Kidney (tissue), 14 donors: Measurements from ENCODE around the gene COA1. TPM values are rescaled to one million over a fixed set of nuclear protein-coding genes. Genes with fewer than 3 reads are reported as not detected.

Source experiments
- DNase-seq, 5 donors: peaks; one replicate each; pipeline ENCODE4 v3.0.0-alpha.2; 2013 to 2020
- FAIRE-seq: peaks from 2 replicates; lab custom pipeline; 2012; peaks lifted over from hg19 to GRCh38; lab: Jason Lieb, UNC
- H3K27ac ChIP-seq, 2 donors: one replicate each; pipeline ENCODE4 v1.7.0; 2013; ENCODE audit warnings: low read depth in 2 of 2, low read length in 2 of 2, inconsistent platforms in 1 of 2
- H3K27me3 ChIP-seq: one replicate; pipeline ENCODE4 v1.7.1; 2013; ENCODE audit warnings: low read length, inconsistent platforms; ENCODE audit not compliant: control insufficient read depth, insufficient read depth
- H3K36me3 ChIP-seq, 3 donors: one replicate each; pipeline versions ENCODE4 v1.7.0 to v1.7.1; 2013; ENCODE audit warnings: low read length in 3 of 3, control low read depth in 1 of 3, inconsistent platforms in 1 of 3; ENCODE audit not compliant: insufficient read depth in 3 of 3, control insufficient read depth in 2 of 3
- H3K4me1 ChIP-seq, 3 donors: one replicate each; pipeline versions ENCODE4 v1.7.0 to v1.7.1; 2013; ENCODE audit warnings: low read length in 3 of 3, inconsistent platforms in 1 of 3, low read depth in 1 of 3; ENCODE audit not compliant: control insufficient read depth in 2 of 3, insufficient read depth in 2 of 3
- H3K4me3 ChIP-seq, 3 donors: one replicate each; pipeline versions ENCODE4 v1.7.0 to v1.8.1; 2013; ENCODE audit warnings: low read length in 3 of 3, control low read depth in 1 of 3, inconsistent platforms in 1 of 3
- H3K9ac ChIP-seq, 3 donors: one replicate each; pipeline versions ENCODE4 v1.7.0 to v1.7.1; 2013; ENCODE audit warnings: low read length in 3 of 3, control low read depth in 1 of 3, inconsistent platforms in 1 of 3
- H3K9me3 ChIP-seq, 3 donors: one replicate each; pipeline versions ENCODE4 v1.7.0 to v1.7.1; 2013; ENCODE audit warnings: low read length in 3 of 3, control low read depth in 1 of 3, inconsistent platforms in 1 of 3; ENCODE audit not compliant: control insufficient read depth in 2 of 3, insufficient read depth in 1 of 3
- intact Hi-C: fragments of 100-400 bp; cut with DNase I; formaldehyde crosslinking; loops from one replicate; pipeline ENCODE4 v1.11.1; 2022
- polyA plus RNA-seq: library from polyadenylated mRNA; stranded (reverse); fragments of 350-450 nt; fragmentation: Illumina TruSeq; extraction: RNeasy Lipid Tissue Mini Kit (QIAGEN cat#74804); gene quantifications from one replicate; pipeline ENCODE4 v1.2.3, GENCODE V29; 2014; ENCODE audit warnings: low read depth, low replicate concordance; ENCODE audit not compliant: insufficient read depth
- total RNA-seq: library from RNA; stranded (reverse); fragmentation: NEBNext Ultra II Directional; extraction: Animal tissue kit (Norgen Biotek cat#: 25700); gene quantifications from one replicate; pipeline ENCODE4 v1.2.1, GENCODE V29; 2021
- TF ChIP-seq, protein P1 (sequence below): IDR thresholded peaks from 3 replicates; pipeline ENCODE4 v1.5.1; 2012; ENCODE audit warnings: mild to moderate bottlenecking, moderate library complexity, borderline replicate concordance; ENCODE audit not compliant: insufficient read depth; ENCODE audit errors: extremely low read depth
- donor health status: control.
- donor health status: control.
- donor health status: control.
- donor health status: control.
- donor health status: control.
- donor health status: DM: yes; HTN: yes; CAD: no.
- donor health status: Normal renal cell carcinoma (clear cell type).

Gene COA1
- total and polyA plus RNA-seq, 2 donors from 2014 or later = 49.6 to 58.9 TPM

DNA sequence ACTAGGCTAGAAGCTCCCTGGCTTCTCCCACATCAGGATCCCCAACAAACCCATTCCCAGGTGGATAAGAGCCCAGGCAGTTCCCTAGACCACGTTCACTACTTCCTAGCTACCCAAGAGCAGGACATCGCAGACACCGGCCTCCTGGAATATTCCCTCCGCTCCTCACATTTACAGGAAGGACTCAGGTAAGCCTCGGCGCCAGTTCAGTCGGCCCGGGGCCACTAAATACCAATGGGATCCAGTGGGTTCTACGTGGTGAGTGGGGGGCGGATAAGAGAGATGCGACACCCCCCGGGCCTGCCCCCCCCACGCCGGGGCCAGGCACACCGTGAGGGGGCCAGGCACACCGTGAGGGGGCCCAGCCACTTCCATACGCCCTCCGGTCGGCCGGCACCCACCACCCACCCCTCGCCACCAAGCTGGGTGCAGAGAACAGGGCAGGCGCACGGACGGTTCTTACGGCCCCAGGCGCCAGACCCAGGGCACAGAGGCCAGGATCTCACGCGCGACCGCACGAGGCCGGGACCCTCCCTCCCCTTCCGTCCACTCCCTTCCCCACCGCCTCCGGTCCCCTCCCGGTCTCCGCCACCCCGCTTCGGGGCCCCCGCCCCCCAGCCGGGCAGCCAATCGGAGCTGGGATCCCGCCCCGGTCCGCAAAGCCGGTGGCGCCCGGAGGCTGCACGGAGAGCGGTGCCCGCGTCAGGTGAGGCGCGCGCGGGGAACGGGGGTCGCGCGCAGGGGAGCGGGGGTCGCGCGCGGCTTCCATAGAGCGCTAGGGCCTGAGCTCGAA lies 28.9 kb upstream of the COA1 start, which contains the start of gene BLVRA:
Gene BLVRA (plus strand): TSS at position 652 of the 793 bp plus-strand sequence. CDS start 12,479 bp downstream, outside the sequence.
- Histone ChIP-seq H3K4me1 (peaks cover 0 to 7% (median 5%) of the 10 kb centered on the region in 3 donors), H3K36me3 (no peaks in the 10 kb centered on the region), H3K27ac (peak within 1 kb of the TSS; percentile 49 to 69), H3K27me3 (no peaks in the 10 kb centered on the region), H3K9me3 (no peaks in the 10 kb centered on the region), H3K4me3 (peak within 1 kb of the TSS; percentile 56 to 86 (median 77)), H3K9ac (peak within 1 kb of the TSS; percentile 43 to 78 (median 77))
- intact Hi-C loops = no loop called here
- FAIRE-seq = no peak
- DNase-seq = peak; percentile 75 to 92 (median 81)
- TF ChIP-seq, protein P1, sequence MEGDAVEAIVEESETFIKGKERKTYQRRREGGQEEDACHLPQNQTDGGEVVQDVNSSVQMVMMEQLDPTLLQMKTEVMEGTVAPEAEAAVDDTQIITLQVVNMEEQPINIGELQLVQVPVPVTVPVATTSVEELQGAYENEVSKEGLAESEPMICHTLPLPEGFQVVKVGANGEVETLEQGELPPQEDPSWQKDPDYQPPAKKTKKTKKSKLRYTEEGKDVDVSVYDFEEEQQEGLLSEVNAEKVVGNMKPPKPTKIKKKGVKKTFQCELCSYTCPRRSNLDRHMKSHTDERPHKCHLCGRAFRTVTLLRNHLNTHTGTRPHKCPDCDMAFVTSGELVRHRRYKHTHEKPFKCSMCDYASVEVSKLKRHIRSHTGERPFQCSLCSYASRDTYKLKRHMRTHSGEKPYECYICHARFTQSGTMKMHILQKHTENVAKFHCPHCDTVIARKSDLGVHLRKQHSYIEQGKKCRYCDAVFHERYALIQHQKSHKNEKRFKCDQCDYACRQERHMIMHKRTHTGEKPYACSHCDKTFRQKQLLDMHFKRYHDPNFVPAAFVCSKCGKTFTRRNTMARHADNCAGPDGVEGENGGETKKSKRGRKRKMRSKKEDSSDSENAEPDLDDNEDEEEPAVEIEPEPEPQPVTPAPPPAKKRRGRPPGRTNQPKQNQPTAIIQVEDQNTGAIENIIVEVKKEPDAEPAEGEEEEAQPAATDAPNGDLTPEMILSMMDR = no peak

DNA sequence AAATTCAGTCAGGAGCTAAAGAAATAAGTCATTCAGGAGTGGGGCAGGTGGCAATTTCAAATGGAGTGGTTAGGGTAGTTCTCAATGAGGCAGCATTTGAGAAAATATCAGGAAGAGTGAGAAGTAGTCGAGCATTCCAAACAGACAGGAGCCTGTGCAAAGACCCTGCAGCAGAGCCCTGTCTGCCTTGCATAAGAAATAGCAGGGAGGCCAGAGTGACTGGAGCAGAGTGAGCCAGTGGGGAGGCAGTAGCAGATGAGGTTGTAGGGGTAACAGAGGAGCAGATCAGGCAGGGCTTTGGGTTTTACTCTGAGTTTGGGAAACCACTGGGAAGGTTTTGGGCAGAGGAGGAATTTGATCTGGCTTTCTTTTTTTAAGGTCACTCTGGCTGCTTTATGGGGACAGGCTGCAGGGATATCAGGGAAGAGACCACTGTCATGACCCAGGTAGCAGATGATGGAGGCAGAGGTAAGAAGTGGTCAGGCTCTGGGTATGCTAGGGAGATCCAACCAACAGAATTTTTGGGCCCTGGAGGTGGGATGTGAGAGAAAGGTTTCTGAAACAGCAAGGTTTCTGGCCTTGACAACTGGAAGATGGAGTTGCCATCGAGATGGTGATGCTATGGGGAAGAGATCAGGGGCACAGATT lies 27.9 kb upstream of the COA1 start:
- FAIRE-seq (no peak), DNase-seq (no peak)
- H3K4me3 ChIP-seq = no peak overlapping the region
- TF ChIP-seq, protein P1 = no peak
- peaks cover 0 to 7% (median 5%) of the 10 kb centered on the region in 3 donors for H3K4me1 ChIP-seq
- H3K27me3 ChIP-seq = no peaks in the 10 kb centered on the region
- intact Hi-C loops = no loop called here
- no peaks in the 10 kb centered on the region for H3K36me3 ChIP-seq
- no peak overlapping the region for H3K27ac ChIP-seq
- no peaks in the 10 kb centered on the region for H3K9me3 ChIP-seq
- no peak overlapping the region for H3K9ac ChIP-seq

DNA sequence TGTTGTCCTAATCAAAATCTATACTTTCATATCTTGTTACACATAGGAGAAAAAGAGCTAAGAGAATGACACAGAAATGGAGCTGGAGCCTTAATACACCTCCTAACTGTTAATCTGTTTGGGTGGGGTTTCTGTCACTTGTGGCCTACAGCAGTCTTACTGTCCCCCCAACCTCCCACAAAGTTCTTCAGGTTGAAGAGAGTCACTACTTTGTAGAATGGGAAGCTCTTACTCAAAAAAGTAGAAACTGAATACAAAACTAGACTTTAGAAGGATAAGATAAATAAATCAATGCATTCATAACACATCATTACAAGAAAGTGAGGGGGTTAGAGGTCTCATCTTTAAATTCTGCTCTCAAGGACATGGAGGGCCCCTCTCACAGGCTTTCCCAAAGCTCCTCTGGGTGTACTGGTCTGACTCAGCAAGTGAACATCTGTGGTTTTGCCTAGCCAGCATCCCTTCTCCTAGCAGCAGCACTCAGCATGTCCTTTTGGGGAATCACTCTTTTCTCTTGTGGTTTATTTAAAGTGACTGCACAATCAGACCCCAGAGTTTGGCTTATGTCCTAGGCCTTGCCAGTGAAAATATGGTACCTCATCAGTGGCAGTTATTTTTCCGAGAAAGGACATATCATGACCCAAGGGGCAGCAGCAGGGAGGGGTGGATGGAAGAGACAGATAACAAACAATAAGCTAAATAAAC lies 27.2 kb upstream of the COA1 start:
- TF ChIP-seq, protein P1 = no peak
- no peak for FAIRE-seq
- intact Hi-C loops = no loop called here
- Histone ChIP-seq H3K4me3 (no peak overlapping the region), H3K9ac (no peak overlapping the region), H3K27me3 (no peaks in the 10 kb centered on the region), H3K36me3 (no peaks in the 10 kb centered on the region), H3K9me3 (no peaks in the 10 kb centered on the region), H3K27ac (no peak overlapping the region), H3K4me1 (peaks cover 0 to 7% (median 5%) of the 10 kb centered on the region in 3 donors)
- no peak for DNase-seq
